Measurements from ENCODE around the gene CALHM2. TPM values are rescaled to one million over a fixed set of nuclear protein-coding genes. Genes with fewer than 3 reads are reported as not detected.

Gene CALHM2
- total RNA-seq, 1 donor from 2014 or later = not detected

- no peaks in the 10 kb centered on the region for H3K4me1 Mint-ChIP-seq
- no peak overlapping the region for H3K27ac Mint-ChIP-seq (ENCODE audit: unreplicated experiment)
- no peaks in the 10 kb centered on the region for H3K9me3 Mint-ChIP-seq
- no peak overlapping the region for H3K4me3 Mint-ChIP-seq
- DNase-seq (ENCODE audit: low read depth, low spot score) = no peak
- H3K36me3 Mint-ChIP-seq (ENCODE audit: low read depth) = peaks cover 3% of the 10 kb centered on the region
- no peak for TF ChIP-seq CTCF (conservative IDR thresholded peaks at IDR 0.05)
- no peaks in the 10 kb centered on the region for H3K27me3 Mint-ChIP-seq (ENCODE audit: low read depth)
These were observed 498 bp upstream of the CALHM2 start for GRCh38 chr10:103452506-103453230.

DNA sequence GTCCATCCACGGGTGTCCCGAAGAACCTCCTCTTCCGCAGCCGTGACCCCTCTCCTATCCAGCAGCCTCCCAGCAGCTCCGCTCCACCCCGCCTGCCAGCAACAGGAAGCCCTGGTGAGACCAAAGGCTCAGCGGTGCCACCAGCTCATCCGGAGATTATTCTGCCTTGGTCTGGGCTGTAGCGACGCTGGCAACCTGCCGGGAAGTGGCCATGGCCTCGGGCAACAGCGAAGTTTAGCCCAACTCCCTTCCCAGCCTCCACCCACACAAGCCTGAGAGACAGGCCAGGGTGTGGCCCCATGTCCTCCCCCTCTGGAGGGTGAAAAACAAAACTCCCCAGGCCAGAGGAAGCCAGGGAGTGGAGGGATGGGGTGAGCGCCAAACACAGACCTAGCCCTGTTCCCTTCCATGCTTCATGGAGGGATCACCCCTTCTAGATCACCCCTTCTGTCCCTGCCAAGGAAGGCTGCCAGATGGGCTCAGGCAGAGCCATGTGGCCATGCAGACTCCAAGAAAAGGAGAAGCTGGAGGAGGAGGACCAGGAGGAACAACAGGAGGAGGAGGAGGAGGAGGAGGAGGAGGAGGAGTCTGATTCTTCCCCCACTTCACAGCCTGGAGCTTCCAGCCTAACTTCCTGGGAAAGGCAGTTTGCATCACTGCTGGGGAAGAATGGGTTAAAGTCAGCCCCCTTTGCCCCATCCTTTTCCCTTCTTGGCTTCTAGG, 918 bp downstream of the CALHM2 start:
- Mint-ChIP-seq H3K9me3 (no peaks in the 10 kb centered on the region), H3K27ac (ENCODE audit: unreplicated experiment) (no peak overlapping the region), H3K4me1 (no peaks in the 10 kb centered on the region), H3K27me3 (ENCODE audit: low read depth) (no peaks in the 10 kb centered on the region), H3K36me3 (ENCODE audit: low read depth) (peaks cover 5% of the 10 kb centered on the region), H3K4me3 (no peak overlapping the region)
- TF ChIP-seq CTCF (conservative IDR thresholded peaks at IDR 0.05) = no peak
- DNase-seq (ENCODE audit: low read depth, low spot score) = no peak

DNA sequence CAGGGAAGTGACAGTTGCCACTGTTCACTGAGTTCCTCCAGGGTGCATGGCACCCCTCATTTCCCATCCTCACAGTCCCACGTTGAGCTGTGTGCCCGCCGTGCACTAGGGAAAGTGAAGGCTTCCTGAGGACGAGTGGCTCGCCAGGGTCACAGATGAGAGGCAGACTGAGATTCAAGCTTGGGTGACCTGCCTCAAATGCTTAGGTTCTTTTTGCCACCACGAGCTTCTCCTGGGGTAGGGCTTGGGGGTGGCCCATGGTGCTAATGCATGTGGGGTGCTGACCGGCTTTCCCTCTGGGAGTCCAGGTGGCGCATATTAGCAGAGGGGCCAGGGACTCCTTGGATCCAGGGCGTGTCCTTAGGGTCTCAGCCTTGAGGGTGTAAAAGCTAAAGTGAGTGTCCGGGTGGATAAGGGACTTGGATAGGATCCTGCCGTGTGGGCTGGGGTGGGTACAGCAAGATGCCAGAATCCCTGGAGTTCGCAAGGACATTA, 1.9 kb downstream of the CALHM2 start:
- Mint-ChIP-seq H3K27ac (ENCODE audit: unreplicated experiment) (no peak overlapping the region), H3K27me3 (ENCODE audit: low read depth) (no peaks in the 10 kb centered on the region), H3K4me1 (no peaks in the 10 kb centered on the region), H3K36me3 (ENCODE audit: low read depth) (peaks cover 5% of the 10 kb centered on the region), H3K4me3 (no peak overlapping the region), H3K9me3 (no peaks in the 10 kb centered on the region)
- DNase-seq (ENCODE audit: low read depth, low spot score) = no peak
- no peak for TF ChIP-seq CTCF (conservative IDR thresholded peaks at IDR 0.05)

DNA sequence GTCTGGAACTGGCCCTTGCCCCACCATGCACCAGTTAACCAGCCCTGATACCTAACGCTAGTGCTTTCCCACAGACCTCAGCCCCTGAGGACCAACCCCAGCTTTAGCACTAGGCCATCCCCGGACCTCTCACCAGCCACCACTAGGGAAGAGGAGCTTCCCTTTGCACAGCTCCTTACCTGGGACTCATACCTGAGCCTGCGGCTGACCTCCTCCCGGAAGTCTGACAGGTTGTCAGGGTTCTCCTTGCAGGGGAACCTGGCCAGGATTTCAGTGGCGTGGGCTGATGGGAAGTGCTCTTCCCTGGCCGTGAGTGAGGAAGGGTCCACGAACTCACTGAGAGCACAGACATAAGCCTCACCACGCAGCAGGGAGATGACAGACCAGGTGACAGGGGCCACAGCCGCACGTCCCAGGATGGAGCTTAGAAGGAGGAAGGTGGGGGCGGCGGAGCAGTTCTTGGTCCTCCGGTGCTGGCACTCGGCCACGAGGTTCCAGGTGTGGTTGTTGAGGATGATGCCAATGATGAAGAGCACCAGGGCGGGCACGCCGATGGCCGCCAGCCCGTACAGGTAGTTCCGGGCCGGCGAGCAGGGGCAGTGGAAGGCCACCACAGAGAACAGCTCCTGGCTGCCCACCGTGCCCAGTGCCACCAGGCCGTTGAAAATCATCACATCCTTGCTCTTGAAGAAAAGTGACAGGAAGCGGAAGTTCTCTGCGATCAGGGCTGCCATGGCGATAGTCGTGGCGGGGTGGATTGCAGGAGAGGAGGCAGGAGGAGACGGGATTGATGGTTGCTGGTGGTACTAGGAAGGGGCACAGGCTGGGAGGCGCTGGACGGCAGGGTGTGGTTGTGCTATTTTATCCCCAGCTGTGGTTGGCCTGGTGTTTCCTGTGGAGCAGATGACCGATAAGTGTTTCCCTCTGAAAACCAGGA, 2.7 kb downstream of the CALHM2 start:
- TF ChIP-seq CTCF (conservative IDR thresholded peaks at IDR 0.05) = no peak
- Mint-ChIP-seq H3K27me3 (ENCODE audit: low read depth) (no peaks in the 10 kb centered on the region), H3K27ac (ENCODE audit: unreplicated experiment) (peak overlapping the region; percentile 78), H3K9me3 (no peaks in the 10 kb centered on the region), H3K4me1 (no peaks in the 10 kb centered on the region), H3K4me3 (no peak overlapping the region), H3K36me3 (ENCODE audit: low read depth) (peaks cover 5% of the 10 kb centered on the region)
- no peak for DNase-seq (ENCODE audit: low read depth, low spot score)

- DNase-seq (ENCODE audit: low read depth, low spot score) = no peak
- H3K4me1 Mint-ChIP-seq = no peaks in the 10 kb centered on the region
- H3K4me3 Mint-ChIP-seq = no peak overlapping the region
- H3K27ac Mint-ChIP-seq (ENCODE audit: unreplicated experiment) = no peak overlapping the region
- no peak for TF ChIP-seq CTCF (conservative IDR thresholded peaks at IDR 0.05)
- H3K9me3 Mint-ChIP-seq = no peaks in the 10 kb centered on the region
- H3K36me3 Mint-ChIP-seq (ENCODE audit: low read depth) = peaks cover 8% of the 10 kb centered on the region
- H3K27me3 Mint-ChIP-seq (ENCODE audit: low read depth) = no peaks in the 10 kb centered on the region
These were observed 3.4 kb downstream of the CALHM2 start for GRCh38 chr10:103448746-103449145.
